A549 (cell line): ENCODE data around the gene ALKBH2. TPM values are rescaled to one million over a fixed set of nuclear protein-coding genes. Genes with fewer than 3 reads are reported as not detected.

Experiments
- ATAC-seq, 2 experiments: fragments of 200-7000 bp in 1 of 2; fragments of >200 bp in 1 of 2; cut with Nextera tagmentation in 1 of 2; cut with Tn5 transposase in 1 of 2; 3 replicates each; pipeline versions ENCODE4 v1.8.0 to v1.9.1; 2018 to 2020; ENCODE audit warnings: mild to moderate bottlenecking in 1 of 2, moderate library complexity in 1 of 2
- CTCF ChIA-PET: fragments of 300-600 bp; sonication (Branson Sonifier 250); formaldehyde crosslinking; extraction: SDS; loops from one replicate; lab custom pipeline; 2021; ENCODE audit warnings: antibody characterized with exemption, inconsistent platforms; lab: Yijun Ruan, JAX
- POLR2A ChIA-PET: fragments of 350-600 bp; formaldehyde crosslinking; extraction: SDS; loops from one replicate; lab custom pipeline; 2021; ENCODE audit warnings: antibody characterized with exemption, inconsistent platforms; lab: Yijun Ruan, JAX
- DNase-seq, 2 experiments: peaks; one replicate each; pipeline versions ENCODE4 v3.0.0 to v3.0.0-alpha.2; 2011 to 2016; ENCODE audit warnings: low read depth in 1 of 2, low spot score in 1 of 2
- FAIRE-seq: peaks from 2 replicates; lab custom pipeline; 2011; peaks lifted over from hg19 to GRCh38; lab: Jason Lieb, UNC
- H3K27ac ChIP-seq, 2 experiments: fragments of >200 bp; sonication (Bioruptor Twin); formaldehyde crosslinking; 3 replicates each; pipeline ENCODE4 v1.5.1; 2016 to 2017
- H3K4me1 ChIP-seq: fragments of >200 bp; sonication (Bioruptor Twin); formaldehyde crosslinking; 3 replicates; pipeline ENCODE4 v1.6.1; 2016
- H3K4me2 ChIP-seq: fragments of >200 bp; sonication (Bioruptor Twin); formaldehyde crosslinking; 3 replicates; pipeline ENCODE4 v1.6.1; 2016
- H3K4me3 ChIP-seq: fragments of >200 bp; sonication (Bioruptor Twin); formaldehyde crosslinking; 3 replicates; pipeline ENCODE4 v1.5.1; 2016
- H3K9me3 ChIP-seq: fragments of >200 bp; sonication (Bioruptor Twin); formaldehyde crosslinking; 3 replicates; pipeline ENCODE4 v1.6.1; 2016
- BHLHE40 ChIP-seq: IDR thresholded peaks from 2 replicates; pipeline ENCODE4 v1.6.1; 2012; ENCODE audit warnings: low read depth, low read length, inconsistent platforms
- CBX2 ChIP-seq: fragments of 200-600 bp; sonication (generic); IDR thresholded peaks from 2 replicates; pipeline ENCODE4 v1.6.1; 2016; ENCODE audit warnings: low read depth, mild to moderate bottlenecking, borderline replicate concordance
- CHD2 ChIP-seq: fragments of 150-350 bp; IDR thresholded peaks from 2 replicates; pipeline ENCODE4 v1.6.1; 2014; ENCODE audit warnings: low read length; ENCODE audit not compliant: partially characterized antibody
- EHMT2 ChIP-seq: fragments of 200-600 bp; sonication (generic); IDR thresholded peaks from 2 replicates; pipeline ENCODE4 v1.6.1; 2016; ENCODE audit warnings: antibody characterized with exemption, low read depth, mild to moderate bottlenecking, moderate library complexity
- EP300 ChIP-seq, 2 experiments: fragments of >200 bp; sonication (Bioruptor Twin); formaldehyde crosslinking; IDR thresholded peaks; 2 replicates in 1 of 2; 3 replicates in 1 of 2; pipeline ENCODE4 v1.6.1; 2016 to 2017
- FOSB ChIP-seq: fragments of 250-450 bp; sonication (Bioruptor Pico); IDR thresholded peaks from 2 replicates; pipeline ENCODE4 v1.5.0; 2020; ENCODE audit warnings: mild to moderate bottlenecking, moderate library complexity
- FOSL2 ChIP-seq, 2 experiments: fragments of 450-650 bp in 1 of 2; fragments of >200 bp in 1 of 2; sonication (Bioruptor Twin) in 1 of 2; formaldehyde crosslinking; IDR thresholded peaks; 2 replicates each; pipeline versions ENCODE4 v1.5.0 to v1.6.1; 2016 to 2020; ENCODE audit warnings: mild to moderate bottlenecking in 1 of 2, moderate library complexity in 1 of 2
- HDAC2 ChIP-seq: fragments of 200-600 bp; sonication (generic); IDR thresholded peaks from 2 replicates; pipeline ENCODE4 v1.6.1; 2016
- HEYL ChIP-seq: fragments of 250-450 bp; sonication (Bioruptor Pico); IDR thresholded peaks from 2 replicates; pipeline ENCODE4 v1.8.0; 2021; ENCODE audit warnings: mild to moderate bottlenecking, moderate library complexity
- KDM1A ChIP-seq: fragments of 200-600 bp; sonication (generic); IDR thresholded peaks from 2 replicates; pipeline ENCODE4 v1.6.1; 2016; ENCODE audit warnings: low read depth, mild to moderate bottlenecking
- MAX ChIP-seq: IDR thresholded peaks from 2 replicates; pipeline ENCODE4 v1.6.1; 2012
- RFX5 ChIP-seq: fragments of 450-650 bp; IDR thresholded peaks from 2 replicates; pipeline ENCODE4 v1.7.1; 2014; ENCODE audit warnings: antibody characterized with exemption, mild to moderate bottlenecking, moderate library complexity
- USF2 ChIP-seq: fragments of 450-650 bp; IDR thresholded peaks from 2 replicates; pipeline ENCODE4 v1.6.1; 2014; ENCODE audit warnings: antibody characterized with exemption
- ZSCAN20 ChIP-seq: fragments of 250-450 bp; sonication (Bioruptor Pico); IDR thresholded peaks from 2 replicates; pipeline ENCODE4 v1.8.0; 2022; ENCODE audit warnings: mild to moderate bottlenecking, moderate library complexity
- WGBS: methylation state at CpG from one replicate; pipeline ENCODE4 v1.1.6; 2017; ENCODE audit errors: missing lambda C conversion rate; 5-methylcytosine and 5-hydroxymethylcytosine counted together
- polyA plus RNA-seq, 4 experiments: library from polyadenylated mRNA; depleted of rRNA in 3 of 4; stranded (reverse); fragments of >200 nt; fragmentation: RNase III in 1 of 4; extraction: RNeasy Plus Mini Kit Qiagen cat#74134 plus additional on column Dnase treatment in 1 of 4; gene quantifications; 2 replicates in 3 of 4; 3 replicates in 1 of 4; pipeline ENCODE4 v1.2.3, GENCODE V29; 2011 to 2017
- TF ChIP-seq, protein P1 (sequence below): IDR thresholded peaks from 2 replicates; pipeline ENCODE4 v1.6.1; 2012
- TF ChIP-seq, protein P2 (sequence below): fragments of 150-350 bp; IDR thresholded peaks from 2 replicates; pipeline ENCODE4 v1.6.1; 2014; ENCODE audit warnings: low read depth, mild to moderate bottlenecking, low read length
- TF ChIP-seq, protein P3 (sequence below): fragments of 200-600 bp; sonication (generic); IDR thresholded peaks from 2 replicates; pipeline ENCODE4 v1.6.1; 2016; ENCODE audit warnings: antibody characterized with exemption, mild to moderate bottlenecking, moderate library complexity
- TF ChIP-seq, protein P4 (sequence below): fragments of 250-450 bp; sonication (Bioruptor Pico); IDR thresholded peaks from 2 replicates; pipeline ENCODE4 v1.5.0; 2020; ENCODE audit warnings: low read depth, mild to moderate bottlenecking, moderate library complexity
- TF ChIP-seq, protein P5 (sequence below): fragments of 250-450 bp; sonication (Bioruptor Pico); IDR thresholded peaks from 2 replicates; pipeline ENCODE4 v1.5.0; 2021; ENCODE audit warnings: mild to moderate bottlenecking, moderate library complexity, borderline replicate concordance
- TF ChIP-seq, protein P6 (sequence below): fragments of >200 bp; sonication (Bioruptor Twin); formaldehyde crosslinking; IDR thresholded peaks from 3 replicates; pipeline ENCODE4 v1.5.1; 2016

Gene ALKBH2
- polyA plus RNA-seq, 2 of the 4 experiments (the other 2 are of a cell fraction): 53.9 to 57.7 TPM

GRCh38 chr12:109110988-109111495 is 17.8 kb upstream of the ALKBH2 start (continued):
- TF ChIP-seq RFX5 (peak; percentile 64; the same call in 1 of the 2 replicates), ZSCAN20 (CRISPR knock-in tag) (no peak), CHD2 (peak; percentile 21), USF2 (no peak), MAX (peak; percentile 74), EHMT2 (no peak), KDM1A (no peak), FOSB (CRISPR knock-in tag) (0 out of 2 replicates have a peak, but pooled peaks have one; percentile 40), HEYL (no peak)
- TF ChIP-seq, protein P1, sequence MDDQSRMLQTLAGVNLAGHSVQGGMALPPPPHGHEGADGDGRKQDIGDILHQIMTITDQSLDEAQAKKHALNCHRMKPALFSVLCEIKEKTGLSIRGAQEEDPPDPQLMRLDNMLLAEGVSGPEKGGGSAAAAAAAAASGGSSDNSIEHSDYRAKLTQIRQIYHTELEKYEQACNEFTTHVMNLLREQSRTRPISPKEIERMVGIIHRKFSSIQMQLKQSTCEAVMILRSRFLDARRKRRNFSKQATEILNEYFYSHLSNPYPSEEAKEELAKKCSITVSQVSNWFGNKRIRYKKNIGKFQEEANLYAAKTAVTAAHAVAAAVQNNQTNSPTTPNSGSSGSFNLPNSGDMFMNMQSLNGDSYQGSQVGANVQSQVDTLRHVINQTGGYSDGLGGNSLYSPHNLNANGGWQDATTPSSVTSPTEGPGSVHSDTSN: 0 out of 2 replicates have a peak, but pooled peaks have one; percentile 24
- TF ChIP-seq, protein P2, sequence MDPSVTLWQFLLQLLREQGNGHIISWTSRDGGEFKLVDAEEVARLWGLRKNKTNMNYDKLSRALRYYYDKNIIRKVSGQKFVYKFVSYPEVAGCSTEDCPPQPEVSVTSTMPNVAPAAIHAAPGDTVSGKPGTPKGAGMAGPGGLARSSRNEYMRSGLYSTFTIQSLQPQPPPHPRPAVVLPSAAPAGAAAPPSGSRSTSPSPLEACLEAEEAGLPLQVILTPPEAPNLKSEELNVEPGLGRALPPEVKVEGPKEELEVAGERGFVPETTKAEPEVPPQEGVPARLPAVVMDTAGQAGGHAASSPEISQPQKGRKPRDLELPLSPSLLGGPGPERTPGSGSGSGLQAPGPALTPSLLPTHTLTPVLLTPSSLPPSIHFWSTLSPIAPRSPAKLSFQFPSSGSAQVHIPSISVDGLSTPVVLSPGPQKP: no peak
- TF ChIP-seq, protein P3, sequence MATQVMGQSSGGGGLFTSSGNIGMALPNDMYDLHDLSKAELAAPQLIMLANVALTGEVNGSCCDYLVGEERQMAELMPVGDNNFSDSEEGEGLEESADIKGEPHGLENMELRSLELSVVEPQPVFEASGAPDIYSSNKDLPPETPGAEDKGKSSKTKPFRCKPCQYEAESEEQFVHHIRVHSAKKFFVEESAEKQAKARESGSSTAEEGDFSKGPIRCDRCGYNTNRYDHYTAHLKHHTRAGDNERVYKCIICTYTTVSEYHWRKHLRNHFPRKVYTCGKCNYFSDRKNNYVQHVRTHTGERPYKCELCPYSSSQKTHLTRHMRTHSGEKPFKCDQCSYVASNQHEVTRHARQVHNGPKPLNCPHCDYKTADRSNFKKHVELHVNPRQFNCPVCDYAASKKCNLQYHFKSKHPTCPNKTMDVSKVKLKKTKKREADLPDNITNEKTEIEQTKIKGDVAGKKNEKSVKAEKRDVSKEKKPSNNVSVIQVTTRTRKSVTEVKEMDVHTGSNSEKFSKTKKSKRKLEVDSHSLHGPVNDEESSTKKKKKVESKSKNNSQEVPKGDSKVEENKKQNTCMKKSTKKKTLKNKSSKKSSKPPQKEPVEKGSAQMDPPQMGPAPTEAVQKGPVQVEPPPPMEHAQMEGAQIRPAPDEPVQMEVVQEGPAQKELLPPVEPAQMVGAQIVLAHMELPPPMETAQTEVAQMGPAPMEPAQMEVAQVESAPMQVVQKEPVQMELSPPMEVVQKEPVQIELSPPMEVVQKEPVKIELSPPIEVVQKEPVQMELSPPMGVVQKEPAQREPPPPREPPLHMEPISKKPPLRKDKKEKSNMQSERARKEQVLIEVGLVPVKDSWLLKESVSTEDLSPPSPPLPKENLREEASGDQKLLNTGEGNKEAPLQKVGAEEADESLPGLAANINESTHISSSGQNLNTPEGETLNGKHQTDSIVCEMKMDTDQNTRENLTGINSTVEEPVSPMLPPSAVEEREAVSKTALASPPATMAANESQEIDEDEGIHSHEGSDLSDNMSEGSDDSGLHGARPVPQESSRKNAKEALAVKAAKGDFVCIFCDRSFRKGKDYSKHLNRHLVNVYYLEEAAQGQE: no peak
- TF ChIP-seq, protein P4, sequence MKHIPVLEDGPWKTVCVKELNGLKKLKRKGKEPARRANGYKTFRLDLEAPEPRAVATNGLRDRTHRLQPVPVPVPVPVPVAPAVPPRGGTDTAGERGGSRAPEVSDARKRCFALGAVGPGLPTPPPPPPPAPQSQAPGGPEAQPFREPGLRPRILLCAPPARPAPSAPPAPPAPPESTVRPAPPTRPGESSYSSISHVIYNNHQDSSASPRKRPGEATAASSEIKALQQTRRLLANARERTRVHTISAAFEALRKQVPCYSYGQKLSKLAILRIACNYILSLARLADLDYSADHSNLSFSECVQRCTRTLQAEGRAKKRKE: no peak
- TF ChIP-seq, protein P5, sequence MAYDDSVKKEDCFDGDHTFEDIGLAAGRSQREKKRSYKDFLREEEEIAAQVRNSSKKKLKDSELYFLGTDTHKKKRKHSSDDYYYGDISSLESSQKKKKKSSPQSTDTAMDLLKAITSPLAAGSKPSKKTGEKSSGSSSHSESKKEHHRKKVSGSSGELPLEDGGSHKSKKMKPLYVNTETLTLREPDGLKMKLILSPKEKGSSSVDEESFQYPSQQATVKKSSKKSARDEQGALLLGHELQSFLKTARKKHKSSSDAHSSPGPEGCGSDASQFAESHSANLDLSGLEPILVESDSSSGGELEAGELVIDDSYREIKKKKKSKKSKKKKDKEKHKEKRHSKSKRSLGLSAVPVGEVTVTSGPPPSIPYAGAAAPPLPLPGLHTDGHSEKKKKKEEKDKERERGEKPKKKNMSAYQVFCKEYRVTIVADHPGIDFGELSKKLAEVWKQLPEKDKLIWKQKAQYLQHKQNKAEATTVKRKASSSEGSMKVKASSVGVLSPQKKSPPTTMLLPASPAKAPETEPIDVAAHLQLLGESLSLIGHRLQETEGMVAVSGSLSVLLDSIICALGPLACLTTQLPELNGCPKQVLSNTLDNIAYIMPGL (CRISPR knock-in tag): no peak

- ATAC-seq: no peak
- TF ChIP-seq EP300 (IDR thresholded peaks at IDR 0.05) (no peak), CBX2 (no peak), FOSL2 (IDR thresholded peaks at IDR 0.05) (no peak), FOSL2 (CRISPR knock-in tag; IDR thresholded peaks at IDR 0.05) (no peak), HDAC2 (no peak), BHLHE40 (no peak)
- TF ChIP-seq, protein P5 (CRISPR knock-in tag): no peak
- TF ChIP-seq, protein P6, sequence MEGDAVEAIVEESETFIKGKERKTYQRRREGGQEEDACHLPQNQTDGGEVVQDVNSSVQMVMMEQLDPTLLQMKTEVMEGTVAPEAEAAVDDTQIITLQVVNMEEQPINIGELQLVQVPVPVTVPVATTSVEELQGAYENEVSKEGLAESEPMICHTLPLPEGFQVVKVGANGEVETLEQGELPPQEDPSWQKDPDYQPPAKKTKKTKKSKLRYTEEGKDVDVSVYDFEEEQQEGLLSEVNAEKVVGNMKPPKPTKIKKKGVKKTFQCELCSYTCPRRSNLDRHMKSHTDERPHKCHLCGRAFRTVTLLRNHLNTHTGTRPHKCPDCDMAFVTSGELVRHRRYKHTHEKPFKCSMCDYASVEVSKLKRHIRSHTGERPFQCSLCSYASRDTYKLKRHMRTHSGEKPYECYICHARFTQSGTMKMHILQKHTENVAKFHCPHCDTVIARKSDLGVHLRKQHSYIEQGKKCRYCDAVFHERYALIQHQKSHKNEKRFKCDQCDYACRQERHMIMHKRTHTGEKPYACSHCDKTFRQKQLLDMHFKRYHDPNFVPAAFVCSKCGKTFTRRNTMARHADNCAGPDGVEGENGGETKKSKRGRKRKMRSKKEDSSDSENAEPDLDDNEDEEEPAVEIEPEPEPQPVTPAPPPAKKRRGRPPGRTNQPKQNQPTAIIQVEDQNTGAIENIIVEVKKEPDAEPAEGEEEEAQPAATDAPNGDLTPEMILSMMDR: no peak
- TF ChIP-seq, all 56 proteins: peak for 0
- H3K4me1 ChIP-seq: peaks cover 11% of the 10 kb centered on the region
- H3K4me2 ChIP-seq: no peak overlapping the region
- ChIA-PET CTCF (interaction anchor here (0.6 to 3.3 kb wide), 2 partner anchors 11 to 56 kb away, joined by 3 to 29 read pairs; no protein-coding TSS in a partner anchor), POLR2A (interaction anchor here (0.6 kb wide), 1 partner anchor 83 kb away, joined by 4 read pairs; no protein-coding TSS in a partner anchor)
- no peak overlapping the region for H3K4me3 ChIP-seq
- DNase-seq (no peak), FAIRE-seq (no peak)
- H3K9me3 ChIP-seq: no peaks in the 10 kb centered on the region
- H3K27ac ChIP-seq: peak overlapping the region; percentile 85 to 90; a peak in 3 of 6 replicates
- 90% methylated on average over 6 of the region's 6 CpGs for WGBS
These were observed 16.6 kb upstream of the ALKBH2 start for GRCh38 chr12:109109746-109110350.
